CD4-positive, alpha-beta T cell treated with Interferon alpha-2 for 1 hour (primary cell): ENCODE results near the gene RPH3AL.
"Not testable (repeated sequence)": the region's sequence is repeated elsewhere in the genome, so short reads cannot be mapped to it uniquely, and the experiment has no call there.

Experiments used
- DNase-seq, 2 donors: peaks; one replicate each; pipeline ENCODE4 v3.0.0-alpha.2; 2020 to 2022

Gene RPH3AL

DNA sequence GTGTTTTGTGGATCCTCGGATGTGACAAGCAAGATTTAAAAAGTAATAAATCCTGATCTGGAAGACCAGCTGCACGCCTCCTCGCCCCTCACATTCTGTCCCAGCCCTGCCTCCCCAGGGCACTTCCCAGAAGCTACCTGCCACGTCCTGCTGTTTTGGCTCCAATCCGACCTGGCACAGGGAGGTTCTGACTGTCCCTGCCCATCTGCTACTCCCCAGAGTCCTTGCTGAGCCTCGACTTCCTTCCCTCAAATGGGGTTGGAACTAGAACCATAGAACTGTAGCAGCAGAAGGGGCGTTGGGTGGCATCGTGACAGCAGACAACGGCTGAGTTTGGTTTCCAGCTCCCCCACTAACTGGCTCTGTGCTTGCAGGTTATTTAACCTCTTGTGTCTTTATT lies 71.7 kb downstream of the RPH3AL start:
- DNase-seq, result no peak

DNA sequence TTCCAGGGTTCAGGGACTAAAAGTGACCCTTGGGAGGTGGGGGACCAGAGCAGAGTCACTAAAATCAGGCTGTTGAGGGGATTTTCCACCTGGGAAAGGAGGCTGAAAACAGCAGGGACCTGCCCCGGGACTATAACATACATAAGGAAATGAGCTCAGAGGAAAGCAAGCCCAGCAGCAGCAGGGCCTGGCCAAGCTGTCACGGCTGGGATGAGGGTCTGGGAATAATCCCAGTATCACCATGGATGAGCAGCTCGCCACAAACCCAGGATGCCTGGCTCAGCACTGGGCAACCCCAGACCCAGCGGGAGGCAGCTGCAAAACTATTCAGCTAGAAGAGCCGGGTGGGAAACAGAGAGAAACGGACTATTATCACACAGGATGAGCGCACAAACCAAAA lies 72.4 kb downstream of the RPH3AL start:
- DNase-seq, result no peak

DNA sequence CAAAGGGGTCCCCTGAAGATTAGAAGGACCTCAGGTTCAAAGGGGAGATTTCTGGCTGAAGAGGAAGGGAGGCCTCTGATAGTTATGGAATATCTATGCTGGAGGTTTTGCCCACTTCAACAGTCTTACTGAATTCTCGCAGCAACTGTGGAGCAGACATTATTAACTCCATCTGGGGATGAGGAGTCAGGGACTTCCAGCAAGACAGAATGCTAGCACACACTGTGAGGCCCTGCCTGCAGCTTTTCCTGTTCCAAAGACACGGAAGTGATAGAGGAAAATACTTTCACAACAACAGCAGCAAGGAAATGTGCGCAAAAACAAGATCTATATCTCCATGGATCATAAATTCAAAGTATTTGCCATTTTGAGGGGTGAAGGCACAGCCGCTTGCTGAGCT lies 72.8 kb downstream of the RPH3AL start:
- no peak for DNase-seq

DNA sequence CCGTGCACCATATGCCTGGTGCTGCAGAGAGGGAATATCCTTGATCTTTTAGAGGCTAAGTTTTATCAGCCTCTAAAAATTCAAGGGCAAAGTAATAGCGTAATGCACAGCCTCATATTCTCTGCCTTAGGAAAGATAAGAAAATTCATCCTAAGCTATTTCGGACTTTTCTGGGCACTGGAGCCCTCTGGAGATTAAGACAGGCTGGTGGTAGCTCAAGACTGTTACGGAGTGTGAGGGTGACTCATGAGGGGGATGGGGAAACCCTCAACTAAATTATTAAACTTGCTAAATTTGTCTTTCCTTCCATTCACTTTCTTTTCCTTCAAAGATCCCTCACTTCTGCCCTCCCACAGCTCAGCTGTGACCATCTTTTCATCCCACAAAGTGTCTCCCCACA lies 73.3 kb downstream of the RPH3AL start:
- DNase-seq, result no peak

DNA sequence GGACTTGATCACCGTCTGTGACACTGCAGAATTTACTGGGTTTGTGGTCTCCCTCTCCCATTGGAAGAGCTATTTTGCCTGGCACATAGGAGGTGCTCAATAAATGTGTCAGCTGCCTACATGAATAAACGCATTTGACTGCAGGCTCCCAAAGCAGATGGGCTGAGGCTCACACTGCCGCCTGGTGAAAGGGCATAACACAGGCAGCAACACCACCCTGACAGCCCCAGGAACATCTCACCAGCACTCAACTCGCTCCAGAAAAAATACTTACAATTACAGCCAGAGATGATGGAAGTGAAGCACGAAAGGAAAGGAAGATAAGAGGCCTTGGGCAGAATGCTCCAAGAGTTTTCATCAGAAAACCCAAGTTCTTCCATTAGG lies 73.9 kb downstream of the RPH3AL start:
- no peak for DNase-seq

DNA sequence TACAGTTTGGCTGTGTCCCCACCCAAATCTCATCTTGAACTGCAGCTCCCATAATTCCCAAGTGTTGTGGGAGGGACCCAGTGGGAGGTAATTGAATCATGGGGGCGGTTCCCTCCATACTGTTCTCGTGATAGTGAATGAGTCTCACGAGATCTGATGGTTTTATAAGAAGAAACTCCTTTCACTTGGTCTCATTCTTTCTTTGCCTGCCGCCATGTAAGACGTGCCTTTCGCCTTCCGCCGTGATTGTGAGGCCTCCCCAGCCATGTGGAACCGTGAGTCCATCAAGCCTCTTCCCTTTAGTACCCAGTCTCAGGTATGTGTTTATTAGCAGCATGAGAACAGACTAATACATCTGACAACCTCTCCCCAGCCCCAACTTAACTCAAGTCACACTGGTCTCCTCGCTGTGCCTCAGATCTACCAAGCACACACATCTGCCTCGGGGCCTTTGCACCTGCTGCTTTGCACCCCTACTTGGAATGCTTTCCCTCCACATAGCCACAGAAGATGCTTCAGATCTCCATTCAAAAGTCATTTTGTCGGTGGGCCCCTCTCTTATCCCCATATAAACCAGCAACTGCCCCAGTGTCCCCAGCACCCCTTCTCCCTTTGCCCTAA lies 74.4 kb downstream of the RPH3AL start:
- no peak for DNase-seq

DNA sequence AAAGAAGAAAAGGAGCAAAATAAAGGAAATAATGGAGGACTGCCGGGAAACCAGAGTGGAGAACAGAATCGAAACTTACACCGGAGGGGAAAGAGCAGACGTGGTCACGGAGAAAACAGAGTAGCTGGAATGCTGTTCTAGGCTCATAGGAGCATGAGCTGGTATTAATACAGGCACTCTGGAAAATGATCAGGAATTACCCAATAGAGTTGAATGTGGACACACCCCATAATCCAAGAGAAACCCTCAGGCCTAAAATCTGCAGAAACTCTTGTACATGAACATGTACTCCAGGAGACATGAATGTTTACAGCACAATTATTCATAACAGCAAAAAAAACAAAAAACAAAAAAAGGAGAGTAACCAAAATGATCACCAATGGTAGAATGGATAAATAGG lies 77.7 kb downstream of the RPH3AL start:
- no peak for DNase-seq

DNA sequence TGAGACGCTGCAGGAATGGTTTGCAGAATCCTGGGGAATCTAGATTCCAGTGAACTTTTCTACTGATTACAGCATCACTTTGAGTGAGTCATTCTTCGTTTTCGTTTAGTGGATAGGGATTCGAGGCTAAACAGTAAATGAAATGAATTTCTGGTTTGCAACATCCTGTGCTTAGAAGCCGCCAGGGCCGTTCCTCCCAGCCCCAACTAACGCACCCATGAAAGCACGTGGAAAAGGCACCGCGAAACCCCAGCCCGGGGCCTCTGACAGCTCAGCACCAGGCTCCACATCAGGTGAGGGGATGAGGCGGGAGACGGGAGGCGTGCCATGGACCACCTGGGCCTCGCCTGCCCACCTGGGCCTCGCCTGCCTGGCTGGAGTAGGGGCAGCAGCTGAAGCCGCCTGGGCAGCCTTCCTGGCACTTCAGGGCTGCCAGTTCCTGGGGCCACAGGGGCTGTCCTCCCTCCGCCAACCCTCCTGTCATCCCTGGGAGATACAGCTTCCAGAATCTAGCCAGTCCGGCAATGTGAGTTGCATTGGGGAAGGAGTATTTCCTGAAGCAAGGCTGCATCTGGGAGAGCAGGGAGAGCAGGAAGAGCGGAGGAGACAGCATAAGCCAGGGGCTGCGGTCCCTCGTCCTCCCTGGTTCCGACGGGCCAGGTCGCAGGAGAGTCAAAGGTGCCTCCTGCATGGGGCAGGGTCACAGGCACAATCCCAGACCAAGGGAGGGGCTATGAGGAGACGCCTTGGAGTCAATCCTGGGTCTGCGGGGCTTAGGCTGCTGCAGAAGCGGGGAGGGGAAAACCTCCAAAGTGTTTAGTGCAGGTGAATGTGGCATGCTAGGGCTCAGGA lies 78.4 kb downstream of the RPH3AL start:
- no peak for DNase-seq

DNA sequence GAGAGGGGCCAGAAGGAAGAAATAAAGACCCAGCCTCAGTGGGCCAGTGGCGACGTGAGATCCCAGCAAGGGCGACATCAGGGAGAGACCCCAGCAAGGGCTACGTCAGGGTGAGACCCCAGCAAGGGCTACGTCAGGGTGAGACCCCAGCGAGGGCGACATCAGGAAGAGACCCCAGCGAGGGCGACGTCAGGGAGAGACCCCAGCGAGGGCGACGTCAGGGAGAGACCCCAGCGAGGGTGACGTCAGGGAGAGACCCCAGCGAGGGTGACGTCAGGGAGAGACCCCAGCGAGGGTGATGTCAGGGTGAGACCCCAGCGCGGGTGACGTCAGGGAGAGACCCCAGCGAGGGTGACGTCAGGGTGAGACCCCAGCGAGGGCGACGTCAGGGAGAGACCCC lies 79.8 kb downstream of the RPH3AL start:
- not testable (repeated sequence) for DNase-seq

DNA sequence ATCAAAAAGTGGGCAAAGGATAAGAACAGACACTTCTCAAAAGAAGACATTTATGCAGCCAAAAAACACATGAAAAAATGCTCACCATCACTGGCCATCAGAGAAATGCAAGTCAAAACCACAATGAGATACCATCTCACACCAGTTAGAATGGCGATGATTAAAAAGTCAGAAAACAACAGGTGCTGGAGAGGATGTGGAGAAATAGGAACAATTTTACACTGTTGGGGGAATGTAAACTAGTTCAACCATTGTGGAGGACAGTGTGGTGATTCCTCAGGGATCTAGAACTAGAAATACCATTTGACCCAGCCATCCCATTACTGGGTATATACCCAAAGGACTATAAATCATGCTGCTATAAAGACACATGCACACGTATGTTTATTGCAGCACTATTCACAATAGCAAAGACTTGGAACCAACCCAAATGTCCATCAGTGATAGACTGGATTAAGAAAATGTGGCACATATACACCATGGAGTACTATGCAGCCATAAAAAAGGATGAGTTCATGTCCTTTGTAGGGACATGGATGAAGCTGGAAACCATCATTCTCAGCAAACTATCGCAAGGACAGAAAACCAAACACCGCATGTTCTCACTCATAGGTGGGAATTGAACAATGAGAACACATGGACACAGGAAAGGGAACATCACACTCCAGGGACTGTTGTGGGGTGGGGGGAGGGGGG lies 80.5 kb downstream of the RPH3AL start:
- not testable (repeated sequence) for DNase-seq

DNA sequence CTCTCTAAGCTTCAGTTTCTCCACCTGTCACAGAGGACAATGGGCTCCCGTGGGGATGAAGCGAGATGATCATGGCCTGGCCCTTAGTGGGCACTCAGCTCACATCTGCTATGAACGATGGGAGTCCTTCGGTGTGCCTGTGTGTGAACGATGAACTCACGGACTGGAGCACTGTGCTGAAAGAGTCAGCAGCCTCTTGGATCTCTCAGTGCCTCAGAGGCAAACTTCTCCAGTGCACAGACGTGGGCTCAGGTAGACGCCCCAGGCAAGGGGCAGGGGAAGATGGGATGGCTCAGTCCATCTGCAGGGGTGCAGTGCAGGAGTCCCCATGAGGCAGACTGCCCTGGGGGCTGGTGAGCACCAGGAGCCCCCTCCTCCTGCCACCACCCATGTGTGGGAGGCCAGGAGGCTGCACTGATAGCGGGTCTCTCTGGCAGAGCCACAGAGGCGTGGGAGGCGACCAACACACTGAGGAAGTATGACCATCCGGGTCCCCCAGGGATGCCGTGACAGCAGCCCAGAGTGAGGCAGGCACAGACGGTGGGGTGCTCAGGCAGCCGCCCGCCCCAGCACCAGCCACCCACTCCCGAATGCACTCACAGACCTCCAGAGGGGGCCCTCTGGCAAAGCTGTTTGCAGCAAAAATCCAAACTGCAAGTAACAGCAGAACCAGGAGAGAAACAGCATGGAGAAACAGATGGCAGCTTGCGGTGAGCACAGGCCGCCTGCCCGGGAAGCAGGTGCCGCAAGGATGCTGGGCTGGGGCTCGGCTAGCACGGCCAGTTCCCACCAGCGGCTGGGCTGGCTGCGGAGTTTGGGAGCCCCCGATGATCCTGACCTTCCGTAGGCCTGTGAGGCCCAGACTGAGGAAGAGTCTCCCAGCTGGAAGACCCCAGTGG lies 82.7 kb downstream of the RPH3AL start:
- no peak for DNase-seq

DNA sequence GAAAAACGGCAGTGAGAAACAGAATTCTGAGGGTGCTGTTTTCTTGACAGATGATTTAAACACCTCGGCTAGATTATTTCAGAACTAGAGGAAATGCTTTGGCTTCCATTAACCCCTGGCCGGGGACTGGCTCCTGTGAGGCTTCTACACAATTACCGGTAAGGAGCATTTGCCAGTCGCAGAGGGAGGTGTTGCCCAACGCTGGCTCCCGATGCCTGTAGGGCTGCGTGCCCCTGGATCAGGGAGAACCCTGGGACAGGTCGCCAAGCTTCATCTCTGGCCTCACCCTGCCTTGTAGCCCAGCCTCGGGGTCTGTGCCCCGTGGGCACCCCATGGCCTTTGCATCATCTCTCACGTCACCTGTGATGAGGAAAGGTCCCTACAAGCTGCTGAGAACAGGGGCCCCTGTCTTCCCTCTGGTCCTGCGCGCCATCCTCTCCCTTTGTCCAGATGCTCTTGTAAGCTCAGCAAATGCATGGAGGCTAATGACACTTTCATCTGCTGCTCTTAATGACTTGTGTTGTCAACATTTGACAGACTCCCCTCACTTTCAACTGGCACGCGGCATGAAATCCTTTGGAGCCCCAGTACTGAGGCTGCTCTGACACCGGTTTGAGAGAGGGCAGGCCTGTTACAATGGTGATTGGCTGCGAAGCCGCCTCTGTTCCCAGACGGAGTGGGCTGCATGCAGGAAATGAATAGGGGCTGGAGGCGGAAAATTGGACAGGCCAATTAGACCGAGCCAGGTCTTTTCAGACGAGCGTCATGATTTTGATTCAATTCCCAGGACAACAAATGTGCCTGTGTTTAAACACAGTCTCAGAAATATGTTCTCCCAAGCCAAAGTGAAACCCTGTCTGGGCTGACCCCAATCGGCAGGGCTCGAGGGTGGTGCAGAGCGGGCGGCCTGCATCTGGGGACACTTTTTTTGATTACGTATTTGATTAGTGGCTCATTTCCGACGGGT lies 85.6 kb downstream of the RPH3AL start:
- no peak for DNase-seq

DNA sequence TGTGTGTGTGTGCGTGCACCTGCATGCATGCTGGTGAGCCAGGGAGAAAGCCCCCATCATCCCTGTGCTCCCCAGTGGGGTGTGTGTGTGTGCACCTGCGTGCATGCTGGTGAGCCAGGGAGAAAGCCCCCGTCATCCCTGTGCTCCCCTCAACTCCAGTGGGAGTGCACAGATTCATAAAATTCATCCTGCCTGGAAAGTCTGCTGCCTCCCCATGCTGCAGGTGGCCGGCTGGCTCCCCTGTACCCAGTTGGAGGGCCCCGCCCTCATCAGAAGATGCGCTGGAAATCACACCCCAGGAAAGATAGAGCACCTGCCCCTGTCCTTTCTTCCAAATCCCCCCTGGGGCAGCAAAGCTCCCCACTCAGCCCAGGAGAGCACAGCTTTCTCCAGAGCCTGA lies 86.4 kb downstream of the RPH3AL start:
- no peak for DNase-seq

DNA sequence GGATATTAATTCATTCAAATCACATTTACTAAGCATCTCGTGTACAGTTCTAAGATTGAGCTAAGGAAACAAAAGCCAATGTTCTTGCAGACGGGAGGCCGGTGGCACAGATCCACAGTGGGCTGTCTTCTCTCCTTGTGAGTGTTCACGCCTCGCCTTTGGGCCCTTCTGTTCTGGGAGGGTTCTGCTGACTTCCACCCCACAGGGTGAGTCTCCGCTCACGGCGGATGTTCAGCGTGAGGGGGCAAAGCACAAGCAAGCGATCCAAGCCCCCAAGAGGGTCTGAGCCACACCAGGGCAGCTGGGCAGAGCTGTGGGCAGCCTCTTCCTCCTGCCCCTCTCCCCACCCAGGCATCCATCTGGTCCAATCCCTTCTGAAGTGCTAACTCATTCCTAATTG lies 86.9 kb downstream of the RPH3AL start:
- DNase-seq, result no peak

DNA sequence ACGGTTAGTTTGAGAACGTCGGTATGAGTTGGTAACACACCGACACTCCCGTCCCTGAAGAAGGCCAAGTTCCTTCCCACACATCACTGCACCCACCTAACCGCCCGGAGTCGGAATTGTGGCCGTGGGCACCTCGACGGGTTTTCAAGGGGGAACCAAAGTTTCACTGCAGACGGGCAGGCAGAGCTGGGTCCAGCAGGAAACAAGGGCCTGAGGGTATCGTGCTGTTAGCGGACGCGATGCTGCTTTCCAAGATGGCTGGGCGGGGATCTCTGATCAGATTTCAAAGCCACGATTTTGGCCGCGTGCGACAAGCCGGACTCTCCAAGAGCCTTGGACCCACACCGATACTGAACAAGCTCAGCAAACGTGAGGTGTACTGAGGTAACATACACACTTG lies 88.8 kb downstream of the RPH3AL start:
- no peak for DNase-seq

DNA sequence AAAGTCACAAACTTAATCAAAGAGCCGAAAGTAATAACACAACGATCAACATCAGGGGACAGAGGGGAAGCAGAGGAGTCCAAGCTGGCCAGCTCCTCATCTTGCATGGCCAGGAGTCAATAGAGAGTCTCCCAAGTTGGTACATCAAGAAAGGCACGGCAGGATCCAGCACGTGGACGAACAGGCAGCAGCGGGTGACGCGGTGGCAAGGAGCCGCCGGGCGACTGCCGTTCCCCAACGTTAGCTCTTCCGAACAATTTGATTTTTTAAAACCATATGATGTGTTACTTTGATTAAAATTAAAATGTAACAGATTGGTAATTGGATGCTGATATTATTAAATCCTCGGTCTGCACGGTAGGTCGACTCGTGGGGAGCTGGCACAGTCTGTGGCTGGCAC lies 89.3 kb downstream of the RPH3AL start:
- DNase-seq, result no peak

DNA sequence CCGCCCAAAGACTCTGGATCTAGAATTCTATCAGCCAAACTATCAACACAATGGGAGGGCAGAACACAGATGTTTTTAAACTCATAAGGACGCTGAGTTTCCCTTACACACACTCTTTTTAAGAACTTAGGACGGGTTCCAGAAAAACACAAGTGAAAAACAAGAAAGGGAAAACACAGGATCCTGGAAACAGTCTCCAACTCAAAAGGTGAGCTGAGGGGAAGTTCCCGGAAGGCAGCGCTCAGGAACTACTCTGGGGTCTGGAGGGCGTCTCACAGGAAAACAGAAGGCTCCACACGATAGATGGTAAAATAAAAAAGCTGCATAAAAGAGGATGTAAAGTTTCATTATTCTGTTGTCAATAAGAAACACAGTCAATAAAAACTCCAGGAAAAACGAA lies 91.0 kb downstream of the RPH3AL start:
- no peak for DNase-seq

DNA sequence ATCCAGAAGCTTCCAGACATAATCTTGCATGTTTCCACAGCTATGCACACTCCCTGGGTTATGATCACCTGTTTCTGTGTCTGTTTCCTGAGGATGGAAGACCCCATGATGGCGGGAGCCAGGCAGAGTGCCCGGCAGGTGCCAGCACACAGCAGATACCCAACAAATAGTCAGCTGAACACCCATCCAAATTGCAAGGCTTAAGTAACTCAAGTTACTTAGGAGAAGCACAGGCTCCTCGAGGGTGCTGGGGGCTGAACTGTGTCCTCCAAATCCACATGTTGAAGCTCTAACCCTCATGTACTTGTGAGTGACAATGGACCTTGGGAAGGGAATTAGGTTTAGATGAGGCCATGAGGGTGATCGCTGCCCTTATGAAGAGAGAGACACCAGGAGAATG lies 91.7 kb downstream of the RPH3AL start:
- DNase-seq, result no peak

DNA sequence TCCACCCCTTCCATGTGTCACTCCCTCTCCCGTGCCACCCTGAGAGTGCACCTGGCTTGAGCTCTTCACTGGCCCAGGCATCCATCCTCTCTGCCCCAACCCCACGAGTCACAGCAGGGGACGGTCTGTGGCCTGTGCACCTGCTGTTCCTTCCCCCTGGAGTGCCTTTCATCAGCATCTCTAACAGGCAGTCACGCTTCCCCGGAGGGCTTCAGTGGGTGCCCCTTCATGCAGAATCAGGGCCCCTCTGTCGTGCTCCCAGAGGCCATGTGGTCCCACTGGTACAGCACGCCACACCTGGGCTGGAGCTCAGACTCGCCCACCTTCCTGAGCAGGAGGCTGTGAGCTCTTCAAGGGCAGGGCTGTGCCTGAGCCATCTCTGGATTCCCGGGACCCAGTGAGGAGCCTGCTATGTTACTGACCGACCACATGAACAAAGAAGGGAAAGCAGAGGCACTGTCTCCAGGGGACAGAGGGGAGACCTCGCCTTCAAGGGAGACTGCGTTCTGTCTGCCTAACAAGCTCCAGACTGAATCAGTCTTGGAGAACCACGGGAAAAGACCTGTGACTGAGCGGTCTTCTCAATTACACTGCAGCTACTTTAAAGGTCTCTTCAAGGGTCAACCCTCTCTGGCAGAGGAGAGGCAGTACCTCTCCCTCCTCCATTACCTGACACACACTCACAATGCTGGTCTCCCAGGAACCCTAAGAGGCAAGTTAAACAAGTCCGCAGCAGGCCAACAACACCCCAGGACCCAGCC lies 92.4 kb downstream of the RPH3AL start:
- DNase-seq, result no peak

DNA sequence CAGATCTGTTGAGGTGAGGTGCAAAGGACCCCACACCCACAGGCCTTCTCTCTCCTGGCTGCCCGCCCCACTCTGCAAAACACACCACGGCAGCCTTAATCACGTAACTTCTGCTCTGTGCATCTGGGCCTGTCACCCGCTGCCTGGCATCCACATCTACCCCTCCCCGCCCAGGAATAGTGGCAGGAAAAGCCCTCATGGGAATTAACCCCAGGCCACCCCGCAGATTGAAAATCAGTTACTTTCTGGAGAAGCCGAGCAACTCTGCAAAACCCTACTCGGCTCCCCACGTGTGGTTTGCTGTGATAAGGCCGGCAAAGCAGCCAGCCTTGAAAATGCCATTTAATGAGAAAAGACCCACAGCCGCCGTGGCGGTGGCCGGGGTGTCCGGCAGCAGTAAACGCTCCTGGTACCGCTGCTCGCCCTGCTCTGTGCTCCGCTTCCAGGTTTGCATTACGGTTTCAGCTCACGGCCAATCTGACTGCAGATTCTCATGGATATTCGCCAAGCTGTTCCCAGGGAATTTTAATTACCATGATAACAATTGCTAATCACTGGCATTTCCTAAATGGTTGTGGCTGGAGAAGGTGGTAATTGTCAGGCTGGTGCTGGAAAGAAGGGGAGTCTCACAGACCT lies 93.1 kb downstream of the RPH3AL start:
- DNase-seq, result no peak

DNA sequence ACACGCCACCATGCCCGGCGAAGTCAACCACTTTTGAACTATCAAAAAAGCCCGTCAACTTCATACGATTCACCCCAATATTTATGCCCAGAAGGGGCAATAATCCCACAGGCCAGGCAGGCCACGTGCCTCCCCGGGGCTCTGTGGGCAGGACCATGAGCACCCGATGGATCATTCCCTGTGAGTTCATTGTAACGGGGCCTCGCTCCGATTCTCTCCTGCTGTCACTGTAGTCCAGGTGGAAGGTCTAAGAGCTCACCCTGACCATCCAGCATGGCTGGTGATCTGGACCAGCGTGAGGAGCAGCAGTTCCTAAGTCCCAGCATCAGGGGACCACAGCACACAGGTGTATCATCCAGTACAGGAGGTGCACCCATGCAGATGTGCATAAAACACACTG lies 93.7 kb downstream of the RPH3AL start:
- DNase-seq, result no peak
